Osteoblast (primary cell): ENCODE results near the gene AIF1L. TPM values are rescaled to one million over a fixed set of nuclear protein-coding genes. Genes with fewer than 3 reads are reported as not detected.
A peak's percentile ranks its signal among the peaks of the same experiment; 100 is the strongest.

ENCODE experiments used
- DNase-seq: peaks from one replicate; pipeline ENCODE4 v3.0.0; 2011; ENCODE audit warnings: low spot score, mixed read lengths; ENCODE audit not compliant: insufficient read length; ENCODE audit errors: missing footprints
- H2AFZ ChIP-seq: 2 replicates; pipeline ENCODE4 v1.6.0; 2011; ENCODE audit warnings: mild to moderate bottlenecking, low read length
- H3K27ac ChIP-seq: 2 replicates; pipeline ENCODE4 v1.5.1; 2011; ENCODE audit warnings: mild to moderate bottlenecking, low read depth, low read length, moderate library complexity
- H3K27me3 ChIP-seq: 2 replicates; pipeline ENCODE4 v1.6.0; 2012; ENCODE audit warnings: mild to moderate bottlenecking, control low read depth, inconsistent platforms, low read length, moderate library complexity; ENCODE audit not compliant: insufficient read depth
- H3K36me3 ChIP-seq: 2 replicates; pipeline ENCODE4 v1.5.1; 2011; ENCODE audit warnings: mild to moderate bottlenecking, low read length, control low read depth, moderate library complexity; ENCODE audit not compliant: insufficient read depth
- H3K4me1 ChIP-seq: 2 replicates; pipeline ENCODE4 v1.5.1; 2011; ENCODE audit warnings: mild to moderate bottlenecking, low read length, control low read depth, moderate library complexity; ENCODE audit not compliant: insufficient read depth
- H3K4me2 ChIP-seq: 2 replicates; pipeline ENCODE4 v1.6.0; 2011; ENCODE audit warnings: mild to moderate bottlenecking, low read length; ENCODE audit not compliant: insufficient read depth
- H3K4me3 ChIP-seq: fragments of 200-600 bp; sonication (generic); 3 replicates; pipeline ENCODE4 v1.5.1; 2012; ENCODE audit warnings: mild to moderate bottlenecking, low read length, inconsistent platforms; ENCODE audit not compliant: insufficient read depth
- H3K79me2 ChIP-seq: 2 replicates; pipeline ENCODE4 v1.6.0; 2012; ENCODE audit warnings: mild to moderate bottlenecking, low read length, control low read depth, inconsistent platforms; ENCODE audit not compliant: insufficient read depth
- H3K9me3 ChIP-seq: 2 replicates; pipeline ENCODE4 v1.5.1; 2011; ENCODE audit warnings: low read depth, low read length, control low read depth
- H4K20me1 ChIP-seq: 2 replicates; pipeline ENCODE4 v1.6.0; 2012; ENCODE audit warnings: mild to moderate bottlenecking, low read length, control low read depth; ENCODE audit not compliant: insufficient read depth
- total RNA-seq: library from RNA; depleted of rRNA; stranded (reverse); fragments of >200 nt; gene quantifications from 2 replicates; pipeline ENCODE4 v1.2.3, GENCODE V29; 2012
- TF ChIP-seq, protein P1 (sequence below): IDR thresholded peaks from 2 replicates; pipeline ENCODE4 v1.5.1; 2011; ENCODE audit warnings: mild to moderate bottlenecking, low read depth, low read length, moderate library complexity; ENCODE audit errors: extremely low read depth

The AIF1L gene
- total RNA-seq, 1 donor: not detected

DNA sequence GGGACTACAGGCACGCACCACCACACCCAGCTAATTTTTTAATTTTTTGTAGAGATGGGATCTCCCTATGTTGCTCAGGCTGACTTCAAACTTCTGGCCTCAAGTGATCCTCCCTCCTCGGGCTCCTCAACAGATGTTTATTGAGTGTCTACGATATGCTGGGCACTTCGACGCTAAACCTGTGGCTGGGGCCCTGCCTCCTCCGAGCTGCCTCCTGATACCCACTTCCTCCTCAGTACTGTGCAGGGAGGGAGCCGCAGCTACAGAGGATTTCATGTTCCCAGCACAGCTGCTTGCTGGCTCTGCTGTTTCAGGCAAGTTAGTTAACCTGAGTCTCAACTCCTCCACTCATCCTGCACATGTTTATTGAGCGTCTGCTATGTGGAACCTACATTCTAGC lies 9.6 kb downstream of the AIF1L start:
- Histone ChIP-seq H3K27ac (no peak overlapping the region), H3K27me3 (peaks cover 6% of the 10 kb centered on the region), H3K36me3 (no peaks in the 10 kb centered on the region), H3K4me1 (no peaks in the 10 kb centered on the region), H3K79me2 (no peaks in the 10 kb centered on the region), H2AFZ (no peak overlapping the region), H3K4me3 (no peak overlapping the region), H3K4me2 (no peak overlapping the region), H3K9me3 (no peaks in the 10 kb centered on the region), H4K20me1 (no peaks in the 10 kb centered on the region)
- no peak for DNase-seq
- TF ChIP-seq, protein P1, sequence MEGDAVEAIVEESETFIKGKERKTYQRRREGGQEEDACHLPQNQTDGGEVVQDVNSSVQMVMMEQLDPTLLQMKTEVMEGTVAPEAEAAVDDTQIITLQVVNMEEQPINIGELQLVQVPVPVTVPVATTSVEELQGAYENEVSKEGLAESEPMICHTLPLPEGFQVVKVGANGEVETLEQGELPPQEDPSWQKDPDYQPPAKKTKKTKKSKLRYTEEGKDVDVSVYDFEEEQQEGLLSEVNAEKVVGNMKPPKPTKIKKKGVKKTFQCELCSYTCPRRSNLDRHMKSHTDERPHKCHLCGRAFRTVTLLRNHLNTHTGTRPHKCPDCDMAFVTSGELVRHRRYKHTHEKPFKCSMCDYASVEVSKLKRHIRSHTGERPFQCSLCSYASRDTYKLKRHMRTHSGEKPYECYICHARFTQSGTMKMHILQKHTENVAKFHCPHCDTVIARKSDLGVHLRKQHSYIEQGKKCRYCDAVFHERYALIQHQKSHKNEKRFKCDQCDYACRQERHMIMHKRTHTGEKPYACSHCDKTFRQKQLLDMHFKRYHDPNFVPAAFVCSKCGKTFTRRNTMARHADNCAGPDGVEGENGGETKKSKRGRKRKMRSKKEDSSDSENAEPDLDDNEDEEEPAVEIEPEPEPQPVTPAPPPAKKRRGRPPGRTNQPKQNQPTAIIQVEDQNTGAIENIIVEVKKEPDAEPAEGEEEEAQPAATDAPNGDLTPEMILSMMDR: no peak

DNA sequence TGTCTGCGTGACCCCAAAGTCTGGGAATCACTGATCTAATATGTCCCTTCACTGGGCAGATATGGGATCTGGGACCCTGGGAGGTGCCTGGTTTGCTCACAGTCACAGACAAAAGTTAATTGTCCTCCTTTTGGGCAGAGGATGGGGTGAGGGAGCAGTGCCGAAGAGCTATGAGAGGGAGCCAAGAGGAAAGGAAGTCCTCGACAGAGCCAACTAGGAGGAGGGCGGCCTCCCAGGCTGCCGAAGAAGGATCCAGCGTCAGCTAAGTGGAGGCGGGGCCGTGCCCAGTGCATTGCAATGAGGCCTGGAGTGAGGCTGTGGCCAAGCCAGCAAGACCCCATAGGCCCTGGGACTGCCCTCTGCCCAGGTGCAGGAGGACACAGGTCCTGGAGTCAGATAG lies 11.4 kb downstream of the AIF1L start:
- Histone ChIP-seq H3K27me3 (peaks cover 15% of the 10 kb centered on the region), H3K4me1 (no peaks in the 10 kb centered on the region), H3K4me3 (no peak overlapping the region), H3K9me3 (no peaks in the 10 kb centered on the region), H3K36me3 (no peaks in the 10 kb centered on the region), H3K79me2 (no peaks in the 10 kb centered on the region), H3K4me2 (no peak overlapping the region), H2AFZ (no peak overlapping the region), H4K20me1 (no peaks in the 10 kb centered on the region), H3K27ac (no peak overlapping the region)
- DNase-seq: peak; percentile 63
- TF ChIP-seq, protein P1: no peak

DNA sequence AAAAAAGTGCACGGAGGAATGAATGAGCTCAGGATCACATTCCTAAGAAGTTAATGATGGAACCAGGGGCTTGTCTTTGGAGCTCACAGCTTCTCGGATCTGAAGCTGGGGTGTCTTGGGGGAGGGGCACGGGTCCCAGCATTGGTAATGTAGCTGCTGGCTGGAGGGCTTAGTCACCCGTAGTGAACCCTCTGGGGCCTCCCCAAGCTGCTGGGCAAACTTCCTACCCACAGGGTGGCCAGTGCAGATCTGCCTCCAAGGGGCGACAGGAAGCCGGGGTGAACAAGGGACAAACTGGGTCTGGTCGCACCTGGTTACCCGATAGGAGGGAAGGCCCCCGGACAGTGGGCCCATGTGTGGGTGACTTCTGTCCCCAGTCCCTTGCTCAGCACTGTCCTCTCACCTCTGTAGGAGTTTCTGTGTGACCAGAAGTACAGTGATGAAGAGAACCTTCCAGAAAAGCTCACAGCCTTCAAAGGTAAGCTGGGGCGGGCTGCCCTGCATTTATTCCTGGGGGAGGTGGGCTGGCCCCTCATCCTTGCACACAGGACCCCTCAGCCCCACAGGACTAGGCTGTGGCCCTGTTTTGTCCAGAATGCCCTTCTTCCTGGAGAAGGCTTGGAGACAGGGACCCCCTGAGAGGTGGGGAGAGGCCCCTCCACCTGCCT lies 15.0 kb downstream of the AIF1L start:
- no peak overlapping the region for H3K4me2 ChIP-seq
- no peak overlapping the region for H2AFZ ChIP-seq
- H3K27me3 ChIP-seq: peaks cover 13% of the 10 kb centered on the region
- no peaks in the 10 kb centered on the region for H3K79me2 ChIP-seq
- H3K27ac ChIP-seq: no peak overlapping the region
- no peak overlapping the region for H3K4me3 ChIP-seq
- H3K4me1 ChIP-seq: no peaks in the 10 kb centered on the region
- H4K20me1 ChIP-seq: no peaks in the 10 kb centered on the region
- TF ChIP-seq, protein P1: no peak
- H3K36me3 ChIP-seq: no peaks in the 10 kb centered on the region
- no peaks in the 10 kb centered on the region for H3K9me3 ChIP-seq
- peak; percentile 92 for DNase-seq

DNA sequence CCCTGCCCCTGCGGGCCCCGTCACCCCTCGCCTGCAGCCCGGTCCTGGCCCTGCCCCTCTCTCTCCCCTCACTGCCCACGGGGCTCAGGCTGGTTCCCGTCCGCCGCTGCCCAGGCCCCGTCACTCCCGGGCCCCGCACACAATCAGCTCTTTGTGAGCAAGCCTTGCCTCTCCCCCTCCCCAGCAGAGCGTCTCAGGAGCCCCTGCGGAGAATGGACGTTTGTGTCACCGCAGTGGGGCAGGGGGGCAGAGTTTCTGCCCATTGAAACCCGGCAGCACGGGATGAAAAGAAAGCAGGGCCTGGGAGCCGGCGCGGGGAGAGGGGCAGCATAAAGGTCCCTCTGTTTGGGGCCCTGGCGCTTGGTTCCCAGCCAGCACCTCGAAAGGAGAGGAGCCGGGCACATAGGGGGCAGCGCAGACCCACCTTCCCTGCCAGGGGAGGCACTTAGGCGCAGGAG lies 15.6 kb downstream of the AIF1L start:
- Histone ChIP-seq H3K36me3 (no peaks in the 10 kb centered on the region), H3K79me2 (no peaks in the 10 kb centered on the region), H2AFZ (peak overlapping the region; percentile 35), H3K4me2 (no peak overlapping the region), H3K27ac (no peak overlapping the region), H3K27me3 (peaks cover 13% of the 10 kb centered on the region), H3K4me3 (no peak overlapping the region), H3K9me3 (no peaks in the 10 kb centered on the region), H3K4me1 (no peaks in the 10 kb centered on the region), H4K20me1 (no peaks in the 10 kb centered on the region)
- peak; percentile 39 for DNase-seq
- TF ChIP-seq, protein P1: no peak
